Airway epithelial cell (primary cell): Measurements from ENCODE around the gene DUSP9. TPM values are rescaled to one million over a fixed set of nuclear protein-coding genes. Genes with fewer than 3 reads are reported as not detected.

Experiments
- total RNA-seq: library from RNA; depleted of rRNA; stranded (reverse); fragments of >200 nt; gene quantifications from 2 replicates; pipeline ENCODE4 v1.2.3, GENCODE V29; 2015

Gene DUSP9
- total RNA-seq: 5.4 and 5.9 TPM in 2 replicates

GRCh38 chrX:153646620-153647373 is at the start of gene DUSP9:
Gene DUSP9, plus strand, starts transcription at chrX:153647203. Its CDS starts 751 bp downstream, at chrX:153647954.

GRCh38 chrX:153598541-153599191 is 48.3 kb upstream of the DUSP9 start, which contains the start of gene CCNQ:
Gene CCNQ, minus strand, starts transcription at chrX:153599139. Its CDS starts 66 bp downstream, at chrX:153599073.

GRCh38 chrX:153673428-153674218 is 26.6 kb downstream of the DUSP9 start, which contains the start of gene PNCK:
Gene PNCK, minus strand, starts transcription at chrX:153673813. Its CDS starts 737 bp downstream, at chrX:153673076.

GRCh38 chrX:153687121-153688039 is 40.4 kb downstream of the DUSP9 start, which contains the start of gene SLC6A8:
Gene SLC6A8, plus strand, starts transcription at chrX:153687926. Its CDS starts 649 bp downstream, at chrX:153688575.

Other genes starting within 250 kb of the DUSP9 start
- not detected in 2 replicates for gene PNMA6E, start 245.9 kb upstream of the DUSP9 start, total RNA-seq
- 0.05 and 0.21 TPM in 2 replicates for gene ZFP92, start 235.7 kb upstream of the DUSP9 start, total RNA-seq
- gene TREX2, start 201.1 kb upstream of the DUSP9 start, total RNA-seq: 0.33 and 1.4 TPM in 2 replicates
- 22.4 and 43.3 TPM in 2 replicates for gene HAUS7, start 176.6 kb upstream of the DUSP9 start, total RNA-seq
- gene BGN, start 152.2 kb upstream of the DUSP9 start, total RNA-seq: 0.56 TPM in 1 of 2 replicates, not detected in the other
- gene ATP2B3, start 129.6 kb upstream of the DUSP9 start, total RNA-seq: not detected in 2 replicates
- gene CCNQ, start 48.1 kb upstream of the DUSP9 start, total RNA-seq: 34.4 and 50.3 TPM in 2 replicates
- 1.2 and 1.5 TPM in 2 replicates for gene PNCK, start 26.6 kb downstream of the DUSP9 start, total RNA-seq
- gene SLC6A8, start 40.7 kb downstream of the DUSP9 start, total RNA-seq: 47.9 and 56.6 TPM in 2 replicates
- gene BCAP31, start 77.2 kb downstream of the DUSP9 start, total RNA-seq: 164 and 185 TPM in 2 replicates
- 3.3 and 4.5 TPM in 2 replicates for gene ABCD1, start 77.7 kb downstream of the DUSP9 start, total RNA-seq
- gene PLXNB3, start 117.0 kb downstream of the DUSP9 start, total RNA-seq: 7.3 and 9.0 TPM in 2 replicates
- gene SRPK3, start 133.8 kb downstream of the DUSP9 start, total RNA-seq: 0.07 TPM in 1 of 2 replicates, not detected in the other
- gene IDH3G, start 147.2 kb downstream of the DUSP9 start, total RNA-seq: 65.0 and 70.2 TPM in 2 replicates
- 129 and 259 TPM in 2 replicates for gene SSR4, start 147.5 kb downstream of the DUSP9 start, total RNA-seq
- 0.14 TPM in 1 of 2 replicates, not detected in the other for gene PDZD4, start 183.3 kb downstream of the DUSP9 start, total RNA-seq
- gene L1CAM, start 239.0 kb downstream of the DUSP9 start, total RNA-seq: 1.3 and 1.6 TPM in 2 replicates